Measurements from ENCODE around the gene TM9SF2. TPM values are rescaled to one million over a fixed set of nuclear protein-coding genes. Genes with fewer than 3 reads are reported as not detected.

Gene TM9SF2
- total RNA-seq, 1 experiment from 2014 or later: 154 TPM

- no peaks in the 10 kb centered on the region for H3K9me3 Mint-ChIP-seq (ENCODE audit: unreplicated experiment)
- ChIA-PET CTCF (interaction anchor here (0.6 kb wide), 1 partner anchor 57 kb away, joined by 3 read pairs; no protein-coding TSS in a partner anchor), POLR2A (no interaction called here)
- Histone ChIP-seq H3K9me3 (no peaks in the 10 kb centered on the region), H3K36me3 (ENCODE audit: control insufficient read depth, insufficient read depth, low read length) (no peaks in the 10 kb centered on the region), H3K27me3 (replicated peaks; ENCODE audit: control insufficient read depth, insufficient read depth, low read length) (no peaks in the 10 kb centered on the region; the same call in 1 of the 2 replicates), H3K4me1 (no peaks in the 10 kb centered on the region), H3K4me3 (ENCODE audit: low read depth, low read length) (no peak overlapping the region)
- intact Hi-C loops (cut with micrococcal nuclease; ENCODE audit: unreplicated experiment): no loop called here
- BruUV-seq (replicated peaks): no TSS peak
- no peak overlapping the region for H3K27ac Mint-ChIP-seq (ENCODE audit: unreplicated experiment)
- no peaks in the 10 kb centered on the region for H3K27me3 Mint-ChIP-seq (ENCODE audit: insufficient read depth, unreplicated experiment)
- H3K36me3 Mint-ChIP-seq (ENCODE audit: insufficient read depth, unreplicated experiment): no peaks in the 10 kb centered on the region
- TF ChIP-seq CTCF (IDR thresholded peaks at IDR 0.05; ENCODE audit: insufficient read depth in 1 of 2, low read depth in 1 of 2, low read length in 1 of 2, severe bottlenecking in 1 of 2, unreplicated experiment in 1 of 2): no peak
- no peaks in the 10 kb centered on the region for H3K4me1 Mint-ChIP-seq (ENCODE audit: low read depth, unreplicated experiment)
- H3K4me3 Mint-ChIP-seq (ENCODE audit: unreplicated experiment): no peak overlapping the region
- no peak for DNase-seq
Observed at GRCh38 chr13:99589575-99589974, 88.3 kb downstream of the TM9SF2 start.

- H3K4me3 ChIP-seq (ENCODE audit: low read depth, low read length): no peak overlapping the region
- BruUV-seq (replicated peaks): no TSS peak
- no peaks in the 10 kb centered on the region for H3K36me3 Mint-ChIP-seq (ENCODE audit: insufficient read depth, unreplicated experiment)
- H3K9me3 Mint-ChIP-seq (ENCODE audit: unreplicated experiment): no peaks in the 10 kb centered on the region
- H3K4me1 Mint-ChIP-seq (ENCODE audit: low read depth, unreplicated experiment): no peaks in the 10 kb centered on the region
- intact Hi-C loops (cut with micrococcal nuclease; ENCODE audit: unreplicated experiment): no loop called here
- no peak for DNase-seq
- TF ChIP-seq CTCF (IDR thresholded peaks at IDR 0.05; ENCODE audit: insufficient read depth in 1 of 2, low read depth in 1 of 2, low read length in 1 of 2, severe bottlenecking in 1 of 2, unreplicated experiment in 1 of 2): no peak
- H3K9me3 ChIP-seq: no peaks in the 10 kb centered on the region
- CTCF ChIA-PET: no interaction called here
- H3K27ac Mint-ChIP-seq (ENCODE audit: unreplicated experiment): no peak overlapping the region
- H3K36me3 ChIP-seq (ENCODE audit: control insufficient read depth, insufficient read depth, low read length): no peaks in the 10 kb centered on the region
- no peaks in the 10 kb centered on the region for H3K27me3 Mint-ChIP-seq (ENCODE audit: insufficient read depth, unreplicated experiment)
- POLR2A ChIA-PET: no interaction called here
- H3K27me3 ChIP-seq (replicated peaks; ENCODE audit: control insufficient read depth, insufficient read depth, low read length): no peaks in the 10 kb centered on the region; the same call in 1 of the 2 replicates
- no peaks in the 10 kb centered on the region for H3K4me1 ChIP-seq
- H3K4me3 Mint-ChIP-seq (ENCODE audit: unreplicated experiment): no peak overlapping the region
Observed at GRCh38 chr13:99590519-99591011, 89.3 kb downstream of the TM9SF2 start.

- Mint-ChIP-seq H3K27me3 (ENCODE audit: insufficient read depth, unreplicated experiment) (no peaks in the 10 kb centered on the region), H3K4me3 (ENCODE audit: unreplicated experiment) (no peak overlapping the region), H3K27ac (ENCODE audit: unreplicated experiment) (no peak overlapping the region), H3K36me3 (ENCODE audit: insufficient read depth, unreplicated experiment) (no peaks in the 10 kb centered on the region), H3K4me1 (ENCODE audit: low read depth, unreplicated experiment) (no peaks in the 10 kb centered on the region), H3K9me3 (ENCODE audit: unreplicated experiment) (no peaks in the 10 kb centered on the region)
- ChIA-PET POLR2A (no interaction called here), CTCF (no interaction called here)
- intact Hi-C loops (cut with micrococcal nuclease; ENCODE audit: unreplicated experiment): no loop called here
- TF ChIP-seq CTCF (IDR thresholded peaks at IDR 0.05; ENCODE audit: insufficient read depth in 1 of 2, low read depth in 1 of 2, low read length in 1 of 2, severe bottlenecking in 1 of 2, unreplicated experiment in 1 of 2): no peak
- Histone ChIP-seq H3K36me3 (ENCODE audit: control insufficient read depth, insufficient read depth, low read length) (no peaks in the 10 kb centered on the region), H3K4me3 (ENCODE audit: low read depth, low read length) (no peak overlapping the region), H3K27me3 (replicated peaks; ENCODE audit: control insufficient read depth, insufficient read depth, low read length) (no peaks in the 10 kb centered on the region), H3K4me1 (no peaks in the 10 kb centered on the region), H3K9me3 (no peaks in the 10 kb centered on the region)
- no peak for DNase-seq
- no TSS peak for BruUV-seq (replicated peaks)
Observed at GRCh38 chr13:99596180-99596579, 94.9 kb downstream of the TM9SF2 start.

Data from Caco-2 (cell line).